ENCODE data around the gene FPR3. TPM values are rescaled to one million over a fixed set of nuclear protein-coding genes. Genes with fewer than 3 reads are reported as not detected.

FPR3 gene
- total and polyA plus RNA-seq, 9 of the 15 experiments (the other 6 are each of a cell fraction or from before 2014, with no cell fraction given) = 0.08 to 0.51 (median 0.22) TPM; not detected in 1

- TF ChIP-seq AFF4 (CRISPR knock-in tag; IDR thresholded peaks at IDR 0.05) (no peak), TEAD4 (IDR thresholded peaks at IDR 0.05; ENCODE audit: low read length) (peak; percentile 97), TEAD4 (CRISPR knock-in tag; IDR thresholded peaks at IDR 0.05; ENCODE audit: borderline replicate concordance) (no peak), PHF20 (IDR thresholded peaks at IDR 0.05; ENCODE audit: partially characterized antibody) (no peak), DIDO1 (tag; IDR thresholded peaks at IDR 0.05; ENCODE audit: low read depth) (no peak), DMBX1 (CRISPR knock-in tag; IDR thresholded peaks at IDR 0.05; ENCODE audit: borderline replicate concordance) (peak; percentile 90), ZC3H4 (CRISPR knock-in tag; IDR thresholded peaks at IDR 0.05; ENCODE audit: borderline replicate concordance) (no peak), HDAC2 (IDR thresholded peaks at IDR 0.05) (peak; percentile 85), ERF (CRISPR knock-in tag; IDR thresholded peaks at IDR 0.05) (peak; percentile 66; the same call in 1 of the 2 replicates), XRCC4 (IDR thresholded peaks at IDR 0.05; ENCODE audit: extremely low read depth, insufficient read depth, insufficient read length) (no peak), ZNF76 (CRISPR knock-in tag; IDR thresholded peaks at IDR 0.05; ENCODE audit: borderline replicate concordance) (peak; percentile 87; the same call in 1 of the 2 replicates), BCLAF1 (IDR thresholded peaks at IDR 0.05; ENCODE audit: borderline replicate concordance in 1 of 2, control insufficient read depth in 1 of 2, low read depth in 2 of 2, low read length in 1 of 2) (0 out of 4 replicates have a peak, but pooled peaks of 1 of the 2 experiments have one; percentile 22)
- TF ChIP-seq, protein P1, sequence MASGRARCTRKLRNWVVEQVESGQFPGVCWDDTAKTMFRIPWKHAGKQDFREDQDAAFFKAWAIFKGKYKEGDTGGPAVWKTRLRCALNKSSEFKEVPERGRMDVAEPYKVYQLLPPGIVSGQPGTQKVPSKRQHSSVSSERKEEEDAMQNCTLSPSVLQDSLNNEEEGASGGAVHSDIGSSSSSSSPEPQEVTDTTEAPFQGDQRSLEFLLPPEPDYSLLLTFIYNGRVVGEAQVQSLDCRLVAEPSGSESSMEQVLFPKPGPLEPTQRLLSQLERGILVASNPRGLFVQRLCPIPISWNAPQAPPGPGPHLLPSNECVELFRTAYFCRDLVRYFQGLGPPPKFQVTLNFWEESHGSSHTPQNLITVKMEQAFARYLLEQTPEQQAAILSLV (tag; IDR thresholded peaks at IDR 0.05) = no peak; the same call in 1 of the 2 replicates
- TF ChIP-seq, protein P2, sequence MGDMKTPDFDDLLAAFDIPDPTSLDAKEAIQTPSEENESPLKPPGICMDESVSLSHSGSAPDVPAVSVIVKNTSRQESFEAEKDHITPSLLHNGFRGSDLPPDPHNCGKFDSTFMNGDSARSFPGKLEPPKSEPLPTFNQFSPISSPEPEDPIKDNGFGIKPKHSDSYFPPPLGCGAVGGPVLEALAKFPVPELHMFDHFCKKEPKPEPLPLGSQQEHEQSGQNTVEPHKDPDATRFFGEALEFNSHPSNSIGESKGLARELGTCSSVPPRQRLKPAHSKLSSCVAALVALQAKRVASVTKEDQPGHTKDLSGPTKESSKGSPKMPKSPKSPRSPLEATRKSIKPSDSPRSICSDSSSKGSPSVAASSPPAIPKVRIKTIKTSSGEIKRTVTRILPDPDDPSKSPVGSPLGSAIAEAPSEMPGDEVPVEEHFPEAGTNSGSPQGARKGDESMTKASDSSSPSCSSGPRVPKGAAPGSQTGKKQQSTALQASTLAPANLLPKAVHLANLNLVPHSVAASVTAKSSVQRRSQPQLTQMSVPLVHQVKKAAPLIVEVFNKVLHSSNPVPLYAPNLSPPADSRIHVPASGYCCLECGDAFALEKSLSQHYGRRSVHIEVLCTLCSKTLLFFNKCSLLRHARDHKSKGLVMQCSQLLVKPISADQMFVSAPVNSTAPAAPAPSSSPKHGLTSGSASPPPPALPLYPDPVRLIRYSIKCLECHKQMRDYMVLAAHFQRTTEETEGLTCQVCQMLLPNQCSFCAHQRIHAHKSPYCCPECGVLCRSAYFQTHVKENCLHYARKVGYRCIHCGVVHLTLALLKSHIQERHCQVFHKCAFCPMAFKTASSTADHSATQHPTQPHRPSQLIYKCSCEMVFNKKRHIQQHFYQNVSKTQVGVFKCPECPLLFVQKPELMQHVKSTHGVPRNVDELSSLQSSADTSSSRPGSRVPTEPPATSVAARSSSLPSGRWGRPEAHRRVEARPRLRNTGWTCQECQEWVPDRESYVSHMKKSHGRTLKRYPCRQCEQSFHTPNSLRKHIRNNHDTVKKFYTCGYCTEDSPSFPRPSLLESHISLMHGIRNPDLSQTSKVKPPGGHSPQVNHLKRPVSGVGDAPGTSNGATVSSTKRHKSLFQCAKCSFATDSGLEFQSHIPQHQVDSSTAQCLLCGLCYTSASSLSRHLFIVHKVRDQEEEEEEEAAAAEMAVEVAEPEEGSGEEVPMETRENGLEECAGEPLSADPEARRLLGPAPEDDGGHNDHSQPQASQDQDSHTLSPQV (IDR thresholded peaks at IDR 0.05) = peak; percentile 96
These were observed 5.7 kb downstream of the FPR3 start (continued) for GRCh38 chr19:51800473-51801244.
